MM.1S (cell line): ENCODE data around the gene CERS2.

Source experiments
- CTCF ChIP-seq: fragments of 300-600 bp; sonication (generic); IDR thresholded peaks from 2 replicates; pipeline ENCODE4 v1.5.1; 2016; ENCODE audit warnings: antibody characterized with exemption, low read length, mixed read lengths
- EZH2 ChIP-seq: fragments of 300-600 bp; sonication (generic); optimal IDR thresholded peaks from 2 replicates; pipeline ENCODE3; 2017; ENCODE audit warnings: low read depth, mild to moderate bottlenecking, antibody characterized with exemption, low read length, mixed read lengths
- EZH2phosphoT487 ChIP-seq: fragments of 300-600 bp; sonication (generic); IDR thresholded peaks from 2 replicates; pipeline ENCODE4 v1.6.1; 2018; ENCODE audit warnings: antibody characterized with exemption, low read length

- TF ChIP-seq EZH2 = no peak
- no peak for TF ChIP-seq CTCF
- TF ChIP-seq EZH2phosphoT487 = no peak
Observed at GRCh38 chr1:150968491-150968890, 6.1 kb downstream of the CERS2 start.
